Lower lobe of right lung (tissue), 2 donors: Measurements from ENCODE around the gene PDZD2. TPM values are rescaled to one million over a fixed set of nuclear protein-coding genes. Genes with fewer than 3 reads are reported as not detected.
A peak's percentile ranks its signal among the peaks of the same experiment; 100 is the strongest.

Experiments
- ATAC-seq, 2 donors: fragments of 200-7000 bp; cut with Tn5 transposase; one replicate each; pipeline ENCODE4 v1.9.1; 2020 to 2022; ENCODE audit warnings: mild to moderate bottlenecking in 2 of 2, moderate library complexity in 2 of 2
- DNase-seq: peaks from one replicate; pipeline ENCODE4 v3.0.0-alpha.2; 2020
- H3K27ac ChIP-seq: fragments of 200-600 bp; one replicate; pipeline ENCODE4 v1.8.0; 2022
- H3K27me3 ChIP-seq: fragments of 200-600 bp; one replicate; pipeline ENCODE4 v1.8.0; 2022; ENCODE audit warnings: low read depth
- H3K36me3 ChIP-seq: fragments of 200-600 bp; one replicate; pipeline ENCODE4 v1.8.0; 2022; ENCODE audit warnings: mild to moderate bottlenecking
- H3K4me1 ChIP-seq: fragments of 200-600 bp; one replicate; pipeline ENCODE4 v1.8.0; 2022
- H3K4me3 ChIP-seq: fragments of 200-600 bp; one replicate; pipeline ENCODE4 v1.8.0; 2022; ENCODE audit warnings: mild to moderate bottlenecking
- H3K9me3 ChIP-seq: fragments of 200-600 bp; one replicate; pipeline ENCODE4 v1.8.0; 2022
- CTCF ChIP-seq: fragments of 200-600 bp; IDR thresholded peaks from one replicate; pipeline ENCODE4 v1.8.0; 2022; ENCODE audit warnings: antibody characterized with exemption, mild to moderate bottlenecking
- intact Hi-C: fragments of 100-400 bp; cut with DNase I; formaldehyde crosslinking; loops from one replicate; pipeline ENCODE4 v1.11.0; 2022
- total RNA-seq: library from RNA; stranded (reverse); fragmentation: NEBNext Ultra II Directional; extraction: Animal tissue kit (Norgen Biotek cat#: 25700); gene quantifications from one replicate; pipeline ENCODE4 v1.2.1, GENCODE V29; 2021
- donor health status: DM: no; HTN: yes; CAD: no; lungs with severe emphysema.

PDZD2 gene
- total RNA-seq, 1 donor from 2014 or later: 67.8 TPM

DNA sequence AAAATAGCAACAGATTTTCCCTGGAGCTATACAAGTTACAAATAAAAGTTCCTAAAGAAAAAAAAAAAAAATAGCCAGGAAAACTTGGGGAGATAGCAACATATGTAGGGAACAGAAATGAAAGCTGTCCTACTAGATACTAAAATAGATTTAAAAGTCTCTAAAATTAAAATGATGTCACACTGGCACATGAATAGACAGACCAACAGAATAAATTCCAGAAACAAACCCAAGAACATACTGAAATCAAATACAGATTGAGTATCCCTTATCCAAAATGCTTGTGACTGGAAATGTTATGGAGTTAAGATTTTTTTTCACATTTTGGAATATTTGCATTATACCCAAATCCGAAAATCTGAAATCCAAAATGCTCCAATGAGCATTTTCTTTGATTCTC, 511.4 kb downstream of the PDZD2 start:
- Histone ChIP-seq H3K4me1 (peaks cover 85% of the 10 kb centered on the region), H3K36me3 (peaks cover 6% of the 10 kb centered on the region), H3K4me3 (no peak overlapping the region), H3K27me3 (no peaks in the 10 kb centered on the region), H3K9me3 (no peaks in the 10 kb centered on the region), H3K27ac (no peak overlapping the region)
- no peak for DNase-seq
- TF ChIP-seq CTCF: no peak
- intact Hi-C loops: no loop called here
- no peak for ATAC-seq

GRCh38 chr5:32151198-32151597, 512.3 kb downstream of the PDZD2 start:
- H3K27ac ChIP-seq: no peak overlapping the region
- DNase-seq: no peak
- H3K4me3 ChIP-seq: no peak overlapping the region
- H3K36me3 ChIP-seq: peaks cover 6% of the 10 kb centered on the region
- ATAC-seq: no peak
- intact Hi-C loops: no loop called here
- H3K4me1 ChIP-seq: peaks cover 78% of the 10 kb centered on the region
- H3K9me3 ChIP-seq: no peaks in the 10 kb centered on the region
- no peaks in the 10 kb centered on the region for H3K27me3 ChIP-seq
- no peak for TF ChIP-seq CTCF

GRCh38 chr5:32153723-32154122, 514.8 kb downstream of the PDZD2 start:
- Histone ChIP-seq H3K4me3 (no peak overlapping the region), H3K27me3 (no peaks in the 10 kb centered on the region), H3K9me3 (no peaks in the 10 kb centered on the region), H3K27ac (no peak overlapping the region), H3K4me1 (peaks cover 75% of the 10 kb centered on the region), H3K36me3 (peaks cover 2% of the 10 kb centered on the region)
- ATAC-seq: peak in 1 of 2 donors; percentile 46
- DNase-seq: no peak
- TF ChIP-seq CTCF: no peak
- intact Hi-C loops: no loop called here

DNA sequence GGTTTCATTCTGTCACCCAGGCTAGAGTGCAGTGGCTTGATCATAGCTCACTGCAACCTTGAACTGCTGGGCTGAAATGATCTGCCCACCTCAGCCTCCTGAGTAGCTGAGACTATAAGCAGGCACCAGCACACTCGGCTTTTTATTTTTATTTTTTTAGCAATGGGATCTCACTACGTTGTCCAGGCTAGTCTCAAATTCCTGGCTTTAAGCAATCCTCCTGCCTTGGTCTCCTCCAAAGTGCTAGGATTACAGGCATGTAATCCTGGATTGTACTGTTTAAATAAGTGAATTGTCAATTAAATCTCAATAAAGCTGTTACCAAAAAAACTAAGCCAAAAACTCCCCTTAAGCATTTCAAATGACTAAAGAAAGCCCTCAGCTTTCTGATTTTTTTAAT, 516.3 kb downstream of the PDZD2 start:
- peaks cover 75% of the 10 kb centered on the region for H3K4me1 ChIP-seq
- intact Hi-C loops: no loop called here
- H3K27me3 ChIP-seq: no peaks in the 10 kb centered on the region
- H3K9me3 ChIP-seq: no peaks in the 10 kb centered on the region
- ATAC-seq (no peak), DNase-seq (no peak)
- no peak for TF ChIP-seq CTCF
- no peak overlapping the region for H3K27ac ChIP-seq
- no peaks in the 10 kb centered on the region for H3K36me3 ChIP-seq
- H3K4me3 ChIP-seq: no peak overlapping the region

GRCh38 chr5:32156635-32157034, 517.7 kb downstream of the PDZD2 start:
- no peaks in the 10 kb centered on the region for H3K36me3 ChIP-seq
- DNase-seq (no peak), ATAC-seq (no peak)
- H3K4me1 ChIP-seq: peaks cover 68% of the 10 kb centered on the region
- no peaks in the 10 kb centered on the region for H3K9me3 ChIP-seq
- no peak overlapping the region for H3K4me3 ChIP-seq
- no peak overlapping the region for H3K27ac ChIP-seq
- intact Hi-C loops: no loop called here
- H3K27me3 ChIP-seq: no peaks in the 10 kb centered on the region
- no peak for TF ChIP-seq CTCF

- intact Hi-C loops: no loop called here
- H3K27ac ChIP-seq: no peak overlapping the region
- peaks cover 64% of the 10 kb centered on the region for H3K4me1 ChIP-seq
Observed at GRCh38 chr5:32157078-32157477, 518.1 kb downstream of the PDZD2 start.

More at GRCh38 chr5:32157078-32157477, 518.1 kb downstream of the PDZD2 start:
- H3K36me3 ChIP-seq: no peaks in the 10 kb centered on the region
- TF ChIP-seq CTCF: no peak
- H3K4me3 ChIP-seq: no peak overlapping the region
- ATAC-seq: no peak
- no peak for DNase-seq
- no peaks in the 10 kb centered on the region for H3K9me3 ChIP-seq
- H3K27me3 ChIP-seq: no peaks in the 10 kb centered on the region
